ENCODE measurements around the gene EXOC8.

DNA sequence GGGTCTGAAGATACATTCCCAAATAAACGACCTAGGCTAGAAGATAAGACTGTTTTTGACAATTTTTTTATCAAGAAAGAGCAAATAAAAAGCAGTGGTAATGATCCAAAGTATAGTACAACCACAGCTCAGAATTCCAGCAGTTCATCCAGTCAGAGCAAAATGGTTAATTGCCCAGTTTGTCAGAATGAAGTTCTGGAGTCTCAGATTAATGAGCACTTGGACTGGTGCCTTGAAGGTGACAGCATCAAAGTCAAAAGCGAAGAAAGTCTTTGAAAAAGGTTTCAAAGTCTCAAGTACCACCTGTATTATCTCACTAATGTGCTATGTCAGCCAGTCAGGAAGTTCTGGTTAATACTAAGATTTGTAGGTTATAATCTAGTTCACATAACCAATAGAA, 15.4 kb upstream of the EXOC8 start:
- no peak for TF ChIP-seq GABPB1 (CRISPR knock-in tag; IDR thresholded peaks at IDR 0.05)
- no peak for TF ChIP-seq NFYB (IDR thresholded peaks at IDR 0.05; ENCODE audit: extremely low read depth, insufficient read length)
- TF ChIP-seq SIN3A (IDR thresholded peaks at IDR 0.05; ENCODE audit: borderline replicate concordance in 2 of 2, control insufficient read depth in 1 of 2, low read depth in 2 of 2, low read length in 2 of 2) = no peak
